Peyer's patch (tissue), 4 donors: ENCODE results near the gene F13A1.
A peak's percentile ranks its signal among the peaks of the same experiment; 100 is the strongest.

Source experiments
- POLR2A ChIP-seq, 2 donors: fragments of 450-650 bp; IDR thresholded peaks; one replicate each; pipeline ENCODE4 v1.5.1; 2017; ENCODE audit warnings: antibody characterized with exemption in 2 of 2, mild to moderate bottlenecking in 2 of 2, moderate library complexity in 2 of 2
- TF ChIP-seq, protein P1 (sequence below), 6 experiments: fragments of 450-650 bp in 4 of 6; fragments of 200-600 bp in 2 of 6; sonication (generic) in 1 of 6; IDR thresholded peaks; one replicate each; pipeline ENCODE4 v1.5.1; 2017 to 2019; ENCODE audit warnings: antibody characterized with exemption in 6 of 6, mild to moderate bottlenecking in 3 of 6, moderate library complexity in 1 of 6

DNA sequence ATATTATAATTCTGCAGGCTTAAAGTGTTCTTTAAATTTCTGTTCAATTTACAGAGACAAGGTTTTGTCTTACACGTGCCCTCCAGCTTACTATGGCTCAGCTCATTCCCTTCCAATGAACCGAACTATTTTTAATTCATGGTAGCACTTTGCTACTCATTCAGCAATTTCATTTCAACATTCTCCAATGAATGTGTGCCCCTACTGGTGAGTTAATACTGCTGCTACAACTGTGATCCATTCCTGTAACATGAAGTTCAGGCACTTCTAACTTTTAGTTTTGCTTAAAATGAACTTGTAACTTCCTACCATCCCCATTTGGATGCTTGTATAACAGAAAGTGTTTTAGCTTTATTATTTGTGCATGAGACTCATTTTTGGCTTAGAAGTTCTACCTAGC lies 99.7 kb downstream of the F13A1 start:
- TF ChIP-seq, protein P1, sequence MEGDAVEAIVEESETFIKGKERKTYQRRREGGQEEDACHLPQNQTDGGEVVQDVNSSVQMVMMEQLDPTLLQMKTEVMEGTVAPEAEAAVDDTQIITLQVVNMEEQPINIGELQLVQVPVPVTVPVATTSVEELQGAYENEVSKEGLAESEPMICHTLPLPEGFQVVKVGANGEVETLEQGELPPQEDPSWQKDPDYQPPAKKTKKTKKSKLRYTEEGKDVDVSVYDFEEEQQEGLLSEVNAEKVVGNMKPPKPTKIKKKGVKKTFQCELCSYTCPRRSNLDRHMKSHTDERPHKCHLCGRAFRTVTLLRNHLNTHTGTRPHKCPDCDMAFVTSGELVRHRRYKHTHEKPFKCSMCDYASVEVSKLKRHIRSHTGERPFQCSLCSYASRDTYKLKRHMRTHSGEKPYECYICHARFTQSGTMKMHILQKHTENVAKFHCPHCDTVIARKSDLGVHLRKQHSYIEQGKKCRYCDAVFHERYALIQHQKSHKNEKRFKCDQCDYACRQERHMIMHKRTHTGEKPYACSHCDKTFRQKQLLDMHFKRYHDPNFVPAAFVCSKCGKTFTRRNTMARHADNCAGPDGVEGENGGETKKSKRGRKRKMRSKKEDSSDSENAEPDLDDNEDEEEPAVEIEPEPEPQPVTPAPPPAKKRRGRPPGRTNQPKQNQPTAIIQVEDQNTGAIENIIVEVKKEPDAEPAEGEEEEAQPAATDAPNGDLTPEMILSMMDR (IDR thresholded peaks at IDR 0.05): peak in 1 of 6 experiments; percentile 29
- no peak for TF ChIP-seq POLR2A (IDR thresholded peaks at IDR 0.05)
